GM19324 (cell line): Measurements from ENCODE around the gene RPS4Y1.
"Not testable (repeated sequence)": the region's sequence is repeated elsewhere in the genome, so short reads cannot be mapped to it uniquely, and the experiment has no call there.

ENCODE experiments used
- ATAC-seq: cut with Tn5 transposase; IDR thresholded peaks from one replicate; pipeline ENCODE4 v1.9.1; 2021; ENCODE audit warnings: mild to moderate bottlenecking, moderate library complexity; ENCODE audit not compliant: unreplicated experiment, low FRiP score

Gene RPS4Y1

DNA sequence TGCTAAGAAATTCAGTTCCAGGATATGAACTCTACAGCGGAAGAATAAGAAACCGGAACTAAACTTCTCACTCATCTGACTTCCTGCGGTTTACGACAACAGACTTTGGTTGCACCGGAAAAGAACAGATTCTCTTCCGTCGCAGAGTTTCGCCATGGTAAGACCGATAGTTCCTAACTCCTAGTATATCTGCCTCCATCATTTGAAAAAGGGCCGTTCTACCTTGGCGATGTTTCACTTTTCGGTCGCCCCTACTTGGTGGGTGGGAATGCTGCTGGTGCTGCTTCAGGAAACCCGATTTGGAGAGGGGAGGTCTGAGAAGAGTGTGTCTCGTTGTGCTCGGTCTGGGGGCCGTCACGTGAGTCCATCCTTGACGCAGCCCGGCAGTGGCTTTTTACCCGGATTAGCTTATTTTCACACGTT is at the start of gene RPS4Y1:
RPS4Y1 (plus strand) TSS at position 132 of the 423 bp plus-strand sequence; CDS start at position 155, 23 bp downstream.
- no peak for ATAC-seq

DNA sequence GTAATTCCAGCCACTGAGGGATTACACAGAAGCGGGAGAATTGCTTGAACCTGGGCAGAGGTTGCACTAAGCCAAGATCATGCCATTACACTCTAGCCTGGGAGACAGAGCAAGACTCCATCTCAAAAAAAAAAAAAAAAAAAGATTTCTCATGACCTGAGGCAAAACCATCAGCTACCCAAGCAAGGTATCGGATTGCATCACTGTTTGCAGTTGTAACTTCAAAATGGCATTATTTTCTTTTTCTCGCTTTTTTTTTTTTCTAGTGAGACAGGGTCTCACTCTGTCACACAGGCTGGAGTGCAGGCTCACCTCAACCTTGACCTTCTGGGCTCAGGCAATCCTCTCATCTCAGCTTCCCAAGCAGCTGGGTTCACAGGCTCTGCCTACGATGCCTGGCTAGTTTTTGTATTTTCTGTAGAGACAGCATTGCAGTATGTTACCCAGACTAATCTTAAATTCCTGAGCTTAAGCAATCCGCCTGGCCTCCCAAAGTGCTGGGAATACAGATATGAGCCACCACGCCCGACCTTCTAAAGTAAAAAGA is 44.4 kb upstream of the RPS4Y1 start:
- ATAC-seq, result no peak

DNA sequence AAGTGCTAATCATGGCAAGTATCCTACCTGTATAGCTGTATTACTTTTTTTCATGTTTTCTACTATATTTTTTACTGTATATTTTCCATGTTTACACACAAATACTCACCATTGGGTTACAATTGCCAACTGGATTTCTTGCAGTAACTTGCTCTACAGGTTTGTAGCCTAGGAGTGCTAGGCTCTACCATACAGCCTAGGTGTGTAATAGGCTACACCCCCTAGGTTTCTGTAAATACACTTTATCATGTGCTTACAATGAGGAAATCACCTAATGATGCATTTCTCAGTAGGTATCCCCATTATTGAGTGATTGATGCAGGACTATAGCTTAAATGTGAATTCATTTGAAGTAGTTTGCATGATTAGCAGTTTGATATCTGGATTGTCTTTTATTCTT is 43.4 kb upstream of the RPS4Y1 start:
- no peak for ATAC-seq

DNA sequence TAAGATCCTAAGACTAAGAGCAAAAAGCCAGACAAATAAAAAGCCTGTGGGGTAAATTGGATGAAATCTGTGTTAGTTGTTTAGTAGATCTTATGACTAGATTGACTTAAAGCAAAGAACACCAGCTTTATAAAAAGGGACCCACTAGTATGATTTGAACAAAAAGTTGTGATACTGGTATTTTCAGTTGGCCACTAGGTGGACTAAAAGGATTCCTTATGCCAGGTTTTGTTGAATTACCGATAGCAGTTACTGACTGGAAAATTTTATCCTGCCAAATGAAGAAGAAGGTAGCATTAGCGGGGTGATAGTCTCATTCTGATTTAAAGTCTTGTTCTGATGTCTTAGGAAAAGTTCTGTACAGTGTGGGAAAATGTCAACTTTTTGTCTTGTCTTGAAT is 41.2 kb upstream of the RPS4Y1 start:
- ATAC-seq, result no peak

DNA sequence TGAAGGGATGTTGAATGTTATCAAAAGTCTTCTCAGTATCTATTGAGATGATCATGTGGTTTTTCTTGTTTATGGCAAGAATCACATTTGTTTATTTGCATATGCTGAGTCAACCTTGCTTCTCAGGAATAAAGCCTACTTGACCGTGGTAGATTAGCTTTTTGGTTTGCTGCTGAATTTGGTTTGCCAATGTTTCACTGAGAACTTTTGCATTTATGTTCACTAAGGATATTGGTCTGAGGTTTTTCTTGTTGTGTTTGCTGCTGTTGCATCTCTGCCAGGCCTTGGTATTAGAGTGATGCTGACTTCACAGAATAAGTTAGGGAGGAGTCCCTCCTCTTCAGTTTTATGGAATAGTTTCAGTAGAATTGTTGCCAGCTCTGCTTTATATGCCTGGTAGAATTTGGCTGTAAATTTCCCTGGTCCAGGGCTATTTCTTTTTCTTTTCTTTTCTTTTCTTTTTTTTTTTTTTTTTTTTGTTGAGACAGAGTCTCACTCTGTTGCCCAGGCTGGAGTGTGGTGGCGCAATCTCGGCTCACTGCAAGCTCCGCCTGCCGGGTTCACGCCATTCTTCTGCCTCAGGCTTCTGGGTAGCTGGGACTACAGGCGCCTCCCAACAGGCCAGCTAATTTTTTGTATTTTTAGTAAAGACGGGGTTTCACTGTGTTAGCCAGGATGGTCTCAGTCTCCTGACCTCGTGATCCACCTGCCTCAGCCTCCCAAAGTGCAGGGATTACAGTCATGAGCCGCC is 24.1 kb upstream of the RPS4Y1 start:
- not testable (repeated sequence) for ATAC-seq

DNA sequence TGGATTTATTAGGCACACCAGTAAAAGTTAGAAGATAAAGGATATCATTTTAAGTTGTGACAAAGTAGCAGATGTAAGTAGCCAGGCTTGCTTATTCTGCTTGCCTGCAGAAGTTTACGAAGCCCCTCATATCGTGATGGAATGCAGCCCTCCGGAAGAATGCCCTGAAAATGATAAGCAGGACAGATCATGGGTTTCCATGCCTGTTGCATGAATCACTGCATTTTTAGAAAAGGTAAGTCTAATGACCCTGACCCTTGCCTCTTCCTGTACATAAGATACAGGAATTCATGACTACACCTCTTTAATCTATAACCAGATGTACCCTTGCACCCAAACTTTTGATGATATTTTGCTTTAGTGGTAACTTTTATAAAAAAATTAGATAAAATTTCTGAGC is 16.9 kb upstream of the RPS4Y1 start:
- no peak for ATAC-seq

DNA sequence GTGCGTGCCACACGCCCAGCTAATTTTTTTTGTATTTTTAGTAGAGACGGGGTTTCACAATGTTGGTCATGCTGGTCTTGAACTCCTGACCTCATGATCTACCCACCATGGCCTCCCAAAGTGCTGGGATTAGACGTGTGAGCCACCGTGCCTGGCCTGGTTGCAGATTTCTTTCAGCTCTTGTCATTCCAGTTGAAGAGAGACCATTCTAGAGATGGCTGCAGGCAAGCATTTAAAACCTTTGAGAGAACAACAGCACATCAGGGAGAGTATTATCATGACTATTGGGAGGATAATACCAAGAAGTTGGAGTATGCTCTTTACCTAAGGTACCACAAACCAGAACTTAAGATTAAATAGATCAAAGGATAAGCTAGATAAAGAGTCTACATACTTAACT is 12.9 kb upstream of the RPS4Y1 start:
- no peak for ATAC-seq

DNA sequence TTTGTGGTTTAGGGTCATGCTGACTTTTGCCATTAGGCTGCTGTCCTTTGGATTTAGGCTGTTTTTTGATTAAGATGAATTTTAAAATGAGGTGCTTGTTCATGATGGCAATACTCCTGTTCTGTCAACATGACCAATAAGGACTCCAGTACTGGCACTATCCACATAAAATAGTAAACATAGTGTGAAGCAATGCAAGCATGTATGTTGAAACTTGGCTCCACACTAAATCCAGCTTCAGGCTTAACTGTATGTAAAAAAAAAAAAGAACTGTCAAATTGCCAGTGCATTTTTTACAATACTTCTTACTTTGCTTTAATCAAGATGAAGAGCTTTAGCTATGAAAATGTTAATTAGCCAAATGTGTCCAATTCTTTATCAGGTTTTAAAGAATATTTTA is 6.2 kb upstream of the RPS4Y1 start:
- ATAC-seq, result no peak

DNA sequence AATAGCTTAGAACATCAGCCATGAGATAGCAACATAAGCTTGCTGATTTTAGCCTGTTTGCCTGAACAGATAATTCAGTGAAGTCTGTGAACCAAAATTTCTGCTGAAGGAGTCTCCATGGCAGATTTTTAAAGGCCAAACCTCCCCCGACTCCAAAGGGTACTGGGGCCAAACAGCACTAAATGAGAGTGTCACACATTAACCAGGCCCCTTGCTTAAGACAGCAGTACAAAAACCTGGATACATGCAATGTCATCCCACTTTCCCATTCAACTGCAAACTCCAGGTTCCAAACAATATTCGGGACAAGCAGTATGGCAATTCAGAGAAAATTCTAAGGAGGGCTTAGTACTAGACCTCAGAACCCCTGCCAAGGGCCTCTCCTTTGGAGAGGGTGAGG is 4.3 kb upstream of the RPS4Y1 start:
- ATAC-seq, result no peak

DNA sequence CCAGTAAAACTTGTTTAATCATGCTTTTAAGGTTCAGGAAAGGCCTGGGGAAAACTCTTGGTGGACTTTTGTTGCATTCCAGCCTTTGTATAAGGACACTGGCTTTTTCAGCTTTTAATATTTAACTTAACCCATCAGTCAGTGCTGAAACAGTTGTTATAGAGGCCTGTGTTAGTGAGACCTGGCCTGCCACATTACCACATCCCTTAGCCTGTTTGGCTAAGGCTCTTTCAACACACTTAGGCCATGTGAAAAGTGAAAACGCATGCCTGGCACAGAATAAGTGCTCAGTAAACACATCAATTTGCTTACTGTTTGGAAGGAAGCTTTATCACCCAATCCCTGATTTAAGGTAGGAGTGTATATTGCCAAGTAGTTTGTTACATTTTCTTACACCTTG is 3.5 kb upstream of the RPS4Y1 start:
- ATAC-seq, result no peak

DNA sequence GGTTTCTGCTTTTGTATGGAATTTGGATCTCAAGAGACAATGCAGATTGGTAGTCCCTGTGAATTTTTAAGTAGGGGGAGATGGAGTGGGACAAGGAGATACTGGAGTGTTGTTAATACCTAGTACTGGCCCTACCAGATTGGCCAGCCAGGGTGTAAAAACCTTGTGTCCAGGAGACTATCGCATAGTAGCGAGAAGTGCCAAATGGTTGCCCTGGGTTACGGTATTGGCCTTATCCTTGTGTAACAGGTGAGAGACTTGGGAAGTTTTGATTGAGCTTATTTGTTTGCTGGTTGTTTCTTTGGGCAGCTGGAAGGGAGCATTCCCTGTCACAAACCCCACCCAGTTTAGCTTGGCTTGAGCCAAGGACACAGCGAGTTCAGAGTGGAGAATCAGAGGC is 5.4 kb downstream of the RPS4Y1 start:
- no peak for ATAC-seq

DNA sequence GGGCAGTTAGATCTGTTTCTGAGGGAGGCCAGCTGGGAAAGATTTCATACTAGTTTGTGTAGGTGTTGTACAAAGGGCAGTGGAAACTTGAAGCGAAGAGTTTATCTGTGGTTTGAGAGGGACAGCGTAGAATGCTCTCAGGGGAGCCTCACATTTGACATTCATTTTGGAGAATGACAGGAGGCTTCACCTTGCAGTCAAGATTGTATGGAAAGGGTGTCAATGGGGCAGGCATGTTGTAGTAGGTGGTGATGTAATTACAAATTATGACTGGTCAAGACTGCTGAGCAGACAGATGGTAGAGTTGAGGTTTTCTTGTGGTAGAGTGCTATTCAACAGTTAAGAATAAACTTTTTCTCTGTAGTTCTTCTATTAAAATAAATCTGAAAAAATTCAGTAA is 7.0 kb downstream of the RPS4Y1 start:
- no peak for ATAC-seq

DNA sequence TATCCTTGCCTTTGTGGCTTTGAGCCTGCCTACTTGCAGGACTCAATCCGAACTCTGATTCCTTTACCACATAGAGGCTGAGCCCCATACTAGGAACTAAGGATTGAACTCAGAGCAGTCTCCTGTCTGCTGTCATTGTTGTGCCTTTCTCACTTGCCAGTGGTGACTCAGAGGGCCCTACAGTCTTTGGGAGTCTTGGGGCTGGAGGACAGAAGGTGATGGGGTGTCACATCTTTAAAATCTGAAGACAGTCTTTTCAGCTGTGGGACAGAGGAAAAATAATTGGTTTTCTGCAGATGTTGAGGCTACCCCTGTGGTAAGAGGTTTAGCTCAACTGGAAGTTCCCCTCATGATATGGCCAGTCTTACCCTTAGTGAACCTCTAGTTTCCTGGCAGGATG is 8.0 kb downstream of the RPS4Y1 start:
- no peak for ATAC-seq

DNA sequence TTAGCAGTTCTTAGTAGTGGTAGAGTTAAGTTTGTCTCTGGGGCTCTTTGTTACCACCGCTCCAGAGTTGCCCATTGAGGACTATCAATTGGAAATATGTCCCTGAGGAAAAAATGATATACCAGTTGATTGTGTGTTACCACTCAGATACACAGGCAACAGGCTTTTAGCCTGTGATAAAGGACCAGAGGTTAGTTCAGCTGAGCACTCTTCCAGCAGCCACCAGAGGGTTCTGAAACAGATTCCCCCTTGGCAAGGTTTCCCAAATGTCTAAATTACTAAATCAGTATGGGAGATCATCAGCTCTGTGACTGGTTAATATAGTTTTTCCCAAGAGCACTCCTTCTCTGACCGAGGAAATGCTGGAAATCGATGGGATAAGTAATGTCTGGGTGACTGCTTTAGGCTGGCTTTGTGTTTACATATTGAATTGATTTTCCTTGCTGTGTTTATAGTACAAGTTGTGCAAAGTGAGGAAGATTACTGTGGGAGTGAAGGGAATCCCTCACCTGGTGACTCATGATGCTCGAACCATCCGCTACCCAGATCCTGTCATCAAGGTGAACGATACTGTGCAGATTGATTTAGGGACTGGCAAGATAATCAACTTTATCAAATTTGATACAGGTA is 12.9 kb downstream of the RPS4Y1 start:
- ATAC-seq, result no peak

DNA sequence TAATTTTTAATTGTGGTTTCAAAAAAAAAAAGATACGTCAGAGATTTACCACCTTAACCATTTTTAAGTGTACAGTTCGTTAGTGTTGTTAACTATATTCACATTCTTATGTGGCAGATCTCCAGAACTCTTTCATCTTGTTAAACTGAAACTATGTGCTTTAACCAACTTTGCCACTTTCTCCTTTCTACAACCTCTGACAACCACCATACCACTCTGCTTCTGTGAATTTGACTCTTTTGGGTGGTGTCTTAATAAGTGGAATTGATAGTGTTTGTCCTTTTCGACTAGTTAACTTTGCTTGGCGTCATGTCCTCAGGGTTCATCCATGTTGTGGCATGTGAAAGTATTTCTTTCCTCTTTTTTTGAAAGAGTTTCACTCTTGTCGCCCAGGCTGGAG is 15.7 kb downstream of the RPS4Y1 start:
- no peak for ATAC-seq

DNA sequence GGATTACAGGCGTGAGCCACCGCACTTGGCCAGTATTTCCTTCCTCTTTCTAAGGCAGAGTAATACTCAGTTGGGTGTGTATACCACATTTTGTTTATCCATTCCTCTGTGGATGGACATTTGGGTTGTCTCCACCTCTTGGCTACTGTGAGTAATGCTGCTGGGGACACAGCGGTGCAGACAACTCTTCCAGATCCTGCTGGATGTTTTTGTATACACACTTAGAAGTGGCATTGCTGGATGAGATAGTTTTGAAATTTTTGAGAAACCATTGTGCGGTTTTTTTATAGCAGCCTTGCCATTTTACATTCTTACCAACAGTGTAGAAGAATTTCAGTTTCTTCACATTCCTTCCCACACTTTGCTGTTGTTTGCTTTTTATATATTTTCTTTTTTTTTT is 16.3 kb downstream of the RPS4Y1 start:
- ATAC-seq, result no peak

DNA sequence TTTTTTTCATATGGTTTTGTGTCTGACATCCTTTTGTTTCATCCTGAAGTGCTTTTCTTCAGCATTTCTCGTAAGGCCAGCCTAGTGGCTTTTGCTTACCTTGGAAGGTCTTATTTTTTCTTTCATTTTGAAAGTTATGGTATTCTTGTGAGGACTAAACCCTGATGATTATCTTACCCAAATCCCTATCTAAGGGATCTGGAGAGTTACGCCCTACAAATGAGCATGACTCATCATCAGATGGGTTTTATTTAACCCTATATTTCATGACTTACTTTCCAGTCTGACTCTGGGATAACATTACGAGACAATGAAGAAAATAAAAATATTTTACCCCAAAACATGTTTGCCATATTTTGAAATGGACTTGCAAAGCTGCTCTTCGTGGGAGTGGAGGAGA is 18.4 kb downstream of the RPS4Y1 start:
- ATAC-seq, result no peak

DNA sequence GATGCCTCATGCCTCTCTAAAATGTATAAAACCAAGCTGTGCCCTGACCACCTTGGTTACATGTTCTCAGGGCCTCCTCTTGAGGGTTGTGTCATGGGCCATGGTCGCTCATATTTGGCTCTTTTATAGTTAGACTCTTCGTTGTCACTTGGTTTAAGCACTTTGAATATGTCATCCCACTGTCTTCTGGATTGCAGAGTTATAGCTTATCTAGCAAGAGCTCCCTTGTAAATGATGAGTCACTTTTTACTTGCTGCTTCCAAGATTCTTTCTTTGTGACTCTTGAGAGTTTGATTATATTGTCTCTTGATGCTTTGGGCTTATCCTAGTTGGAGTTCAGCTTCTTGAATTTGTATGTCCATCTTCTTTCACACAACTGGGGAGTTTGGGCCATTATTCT is 19.1 kb downstream of the RPS4Y1 start:
- ATAC-seq, result no peak

DNA sequence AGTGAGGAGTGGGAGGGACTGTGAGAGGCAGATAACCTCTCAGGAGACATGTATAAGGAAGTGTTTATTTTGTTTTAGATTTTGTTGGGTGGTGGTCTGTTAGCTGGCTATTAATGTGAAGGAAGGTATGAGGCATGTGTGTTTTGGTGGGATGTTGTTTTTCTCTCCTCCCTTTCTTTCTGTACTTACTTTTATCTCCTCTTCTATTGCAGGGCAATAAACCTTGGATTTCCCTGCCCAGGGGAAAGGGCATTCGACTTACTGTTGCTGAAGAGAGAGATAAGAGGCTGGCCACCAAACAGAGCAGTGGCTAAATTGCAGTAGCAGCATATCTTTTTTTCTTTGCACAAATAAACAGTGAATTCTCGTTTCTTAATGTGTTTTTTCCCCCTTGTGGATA is 25.2 kb downstream of the RPS4Y1 start:
- no peak for ATAC-seq

DNA sequence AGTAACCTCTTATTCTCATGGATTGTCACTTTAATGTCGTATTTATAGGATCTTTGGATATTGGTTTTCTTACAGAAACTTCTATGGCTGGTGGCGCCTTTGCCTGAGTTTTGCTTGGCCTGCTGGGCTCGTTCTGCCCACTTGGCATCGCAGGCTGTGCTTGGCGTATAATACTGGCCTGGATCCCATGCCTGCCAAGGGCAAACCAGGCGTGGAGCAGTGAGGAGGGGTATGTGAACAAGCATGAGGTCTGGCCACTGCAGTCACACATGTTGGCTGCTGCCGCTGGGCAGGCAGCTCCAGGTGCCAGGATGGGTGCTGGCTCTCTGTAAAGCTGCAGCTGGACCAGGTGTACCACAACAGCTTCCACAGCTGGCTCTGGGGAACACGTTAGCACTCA is 26.1 kb downstream of the RPS4Y1 start:
- ATAC-seq, result no peak

DNA sequence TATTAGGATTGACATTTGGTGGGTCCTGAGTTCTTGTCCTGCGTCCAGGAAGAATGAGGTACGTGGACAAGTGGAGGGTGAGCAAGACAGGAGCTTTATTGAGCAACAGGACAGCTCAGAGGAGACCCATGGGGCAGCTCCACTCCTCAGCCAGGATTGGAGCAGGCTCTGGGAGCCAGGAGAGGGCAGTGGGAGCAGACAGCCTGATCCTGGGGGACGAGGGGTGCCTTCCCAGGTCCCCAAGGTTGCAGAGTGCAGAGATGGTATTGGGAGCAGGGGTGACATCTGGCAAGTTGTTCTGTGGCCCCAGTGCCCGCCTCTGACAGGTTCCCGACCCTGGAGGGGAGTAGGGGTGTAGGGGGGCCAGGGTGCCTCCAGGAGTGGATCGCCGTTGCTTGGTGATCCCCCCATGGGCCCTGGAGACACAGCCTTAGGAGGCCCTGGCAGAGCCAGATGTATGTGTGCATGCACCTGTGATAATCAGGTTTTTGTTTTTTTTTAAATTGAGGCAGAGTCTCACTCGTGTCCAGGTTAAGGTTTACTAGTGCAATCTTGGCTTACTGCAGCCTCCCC is 26.7 kb downstream of the RPS4Y1 start:
- no peak for ATAC-seq

DNA sequence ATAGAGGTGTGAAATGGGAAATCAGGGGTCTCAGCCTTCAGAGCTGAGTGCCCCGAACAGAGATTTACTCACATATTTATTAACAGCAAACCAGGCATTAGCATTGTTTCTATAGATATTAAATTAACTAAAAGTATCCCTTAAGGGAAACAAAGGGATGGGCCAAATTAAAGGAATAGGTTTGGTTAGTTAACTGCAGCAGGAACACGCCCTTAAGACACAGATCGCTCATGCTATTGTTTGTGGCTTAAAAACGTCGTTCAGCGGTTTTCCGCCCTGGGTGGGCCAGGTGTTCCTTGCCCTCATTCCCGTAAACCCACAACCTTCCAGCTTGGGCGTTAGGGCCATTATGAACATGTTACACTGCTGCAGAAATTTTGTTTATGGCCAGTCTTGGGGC is 30.8 kb downstream of the RPS4Y1 start:
- ATAC-seq, result not testable (repeated sequence)
